ENCODE data around the gene ATP1A4.

Gene ATP1A4

GRCh38 chr1:160178731-160179130 is 27.3 kb downstream of the ATP1A4 start:
- no peak for DNase-seq

DNA sequence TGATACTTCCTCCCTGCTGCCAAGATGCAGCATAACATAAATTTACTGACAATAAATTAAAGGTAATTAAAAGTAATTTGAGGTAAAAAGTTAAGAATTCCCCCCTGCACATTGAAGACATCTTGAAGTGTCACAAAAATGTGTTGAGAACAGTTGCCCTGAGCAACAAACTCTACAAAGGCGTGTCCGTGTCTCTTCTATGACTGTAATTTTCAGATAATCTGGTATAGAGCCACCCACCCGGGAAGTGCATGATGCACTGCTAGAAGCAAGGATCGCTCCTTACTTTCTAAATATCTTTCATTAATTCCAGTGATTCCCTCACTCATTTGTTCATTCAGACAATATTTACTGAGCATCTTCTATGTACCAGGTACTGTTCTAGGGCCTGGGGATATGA is 27.9 kb downstream of the ATP1A4 start:
- DNase-seq = no peak

GRCh38 chr1:160186246-160186645 is 34.8 kb downstream of the ATP1A4 start:
- DNase-seq = no peak

GRCh38 chr1:160186729-160187128 is 35.3 kb downstream of the ATP1A4 start:
- DNase-seq = no peak

GRCh38 chr1:160187407-160187806 is 36.0 kb downstream of the ATP1A4 start:
- no peak for DNase-seq

GRCh38 chr1:160188341-160188740 is 36.9 kb downstream of the ATP1A4 start:
- no peak for DNase-seq

DNA sequence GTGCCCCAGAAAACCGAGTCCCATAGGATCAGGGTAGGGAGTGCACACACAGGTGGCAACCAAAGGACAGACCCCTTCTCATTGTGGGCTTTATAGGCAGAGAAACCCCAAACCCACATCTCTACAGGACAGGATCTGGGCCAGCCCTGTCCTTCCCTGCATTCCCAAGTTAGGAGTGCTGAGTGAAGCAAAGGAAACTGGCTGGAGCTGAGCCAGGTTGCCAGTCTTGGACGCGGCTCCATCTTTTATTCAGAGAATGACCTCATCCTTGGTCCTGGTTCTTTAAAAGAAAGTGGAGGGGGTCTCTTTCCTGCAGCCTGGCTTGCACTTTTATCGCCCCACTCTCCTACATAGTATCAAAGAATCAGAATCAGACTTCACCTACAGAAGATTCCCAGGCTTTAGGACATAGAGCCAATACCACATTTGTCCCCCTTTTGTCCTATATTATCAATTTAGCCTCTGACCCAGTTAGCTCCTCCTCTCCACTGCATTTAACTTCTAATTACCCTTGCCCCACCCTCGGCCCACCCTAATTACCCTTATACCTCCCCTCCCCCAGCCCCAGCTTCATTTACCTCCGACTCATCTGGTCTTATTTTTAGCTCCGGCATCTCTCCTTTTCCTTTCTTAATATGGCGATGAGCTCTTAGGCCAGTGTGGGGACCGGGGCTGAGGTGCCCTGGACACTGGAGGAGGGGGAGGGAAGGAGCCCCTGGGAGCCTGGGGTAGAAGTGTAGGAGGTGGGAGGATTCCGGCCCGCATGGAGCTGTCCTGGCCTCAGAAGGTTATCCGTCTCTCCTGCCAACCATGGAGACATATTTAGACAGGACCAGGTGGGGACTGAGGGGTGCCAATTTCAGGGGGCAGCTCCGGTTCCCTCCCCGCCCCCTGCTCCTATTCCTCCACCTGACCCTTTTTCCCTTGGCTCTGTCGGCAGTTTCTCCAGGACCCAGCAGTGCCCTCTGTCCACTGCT is 38.5 kb downstream of the ATP1A4 start, which contains the start of gene CASQ1:
TSS of gene CASQ1 (plus strand) at position 927 of the 977 bp plus-strand sequence. CDS start 177 bp downstream, outside the sequence.
- DNase-seq = no peak

DNA sequence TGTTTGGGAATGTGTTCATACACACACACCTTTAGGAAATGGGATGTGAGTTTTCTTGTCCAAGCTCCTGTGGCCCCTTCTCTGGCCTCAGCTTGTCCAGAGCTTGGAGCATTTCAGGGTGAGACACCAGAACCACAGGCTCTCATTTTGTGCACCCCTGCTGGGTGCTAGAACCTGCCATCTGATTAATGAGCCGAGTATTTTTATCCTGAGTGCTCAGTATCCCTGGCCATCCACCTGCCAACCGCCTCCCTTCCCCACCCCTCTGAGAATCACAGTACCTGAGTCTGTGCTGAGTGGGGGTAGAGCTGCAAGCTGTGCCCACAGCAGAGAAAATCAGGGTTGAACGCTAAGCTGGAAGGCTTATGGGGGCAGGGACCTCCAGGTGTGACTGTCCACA is 40.4 kb downstream of the ATP1A4 start:
- no peak for DNase-seq

DNA sequence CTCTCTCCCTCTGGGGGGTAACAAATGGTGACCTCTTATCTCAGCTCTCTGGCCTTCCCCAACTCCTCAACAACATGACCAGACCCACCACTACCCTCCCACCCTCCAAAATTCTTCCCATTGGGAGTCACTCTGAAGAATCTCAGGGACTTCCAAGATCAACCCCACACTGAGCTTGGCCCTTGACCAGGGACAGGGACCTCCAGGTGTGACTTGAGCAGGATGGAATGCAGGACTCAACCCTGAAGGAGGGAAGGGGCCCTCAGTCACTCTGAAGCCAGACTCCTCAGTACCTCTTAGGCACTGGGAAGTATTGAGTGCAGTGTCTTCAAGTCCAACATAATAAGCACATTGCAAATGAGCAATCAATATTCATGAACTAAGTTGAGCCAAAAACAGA is 40.8 kb downstream of the ATP1A4 start:
- no peak for DNase-seq

GRCh38 chr1:160193091-160193819 is 41.9 kb downstream of the ATP1A4 start:
- peak; percentile 81 for DNase-seq

- DNase-seq = no peak
Observed at GRCh38 chr1:160193832-160194736, 42.7 kb downstream of the ATP1A4 start.

- DNase-seq = no peak
Observed at GRCh38 chr1:160194737-160195059, 43.3 kb downstream of the ATP1A4 start.

DNA sequence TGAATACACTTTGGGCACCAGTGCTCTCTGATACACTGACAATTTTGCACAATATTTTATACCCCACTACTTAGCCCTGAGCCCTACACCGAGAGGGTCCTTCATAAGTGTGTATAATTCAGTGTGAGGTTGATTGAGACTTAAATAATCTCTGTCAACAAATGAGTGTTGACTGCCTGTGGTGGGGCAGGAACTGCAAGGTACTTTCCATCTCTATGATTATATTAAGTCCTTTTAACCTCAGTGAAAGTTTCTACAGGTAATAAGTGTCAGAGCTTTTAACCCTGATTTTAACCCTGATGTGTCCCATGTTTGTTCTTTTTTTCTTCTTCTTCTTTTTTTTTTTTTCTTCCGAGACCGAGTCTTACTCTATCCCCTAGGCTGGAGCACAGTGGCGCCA is 44.7 kb downstream of the ATP1A4 start:
- DNase-seq = no peak

GRCh38 chr1:160197231-160197630 is 45.8 kb downstream of the ATP1A4 start:
- no peak for DNase-seq

- no peak for DNase-seq
Observed at GRCh38 chr1:160200786-160201185, 49.4 kb downstream of the ATP1A4 start.

GRCh38 chr1:160204526-160205241 is 53.3 kb downstream of the ATP1A4 start:
- DNase-seq = no peak

- DNase-seq = peak; percentile 81
Observed at GRCh38 chr1:160205242-160206035, 54.0 kb downstream of the ATP1A4 start, which contains the start of gene PEA15. PEA15 (plus strand) TSS chr1:160205384; CDS start chr1:160211545, 6,161 bp downstream.

DNA sequence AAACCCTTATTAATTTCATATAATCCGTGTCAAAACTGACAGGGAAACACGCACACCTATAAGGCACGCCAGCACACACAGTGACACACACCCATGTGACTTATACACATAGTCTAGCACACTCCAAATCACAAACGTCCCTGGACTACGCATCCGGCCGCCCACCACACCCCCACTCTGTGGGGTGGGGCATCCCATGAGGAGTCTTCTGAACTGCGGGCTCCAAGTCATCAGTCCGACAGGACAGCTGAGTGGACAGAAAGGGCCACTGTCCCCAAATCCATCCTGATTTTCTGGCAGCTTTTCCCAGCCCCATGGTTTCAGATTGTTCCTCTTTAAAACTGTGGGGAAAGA is 54.6 kb downstream of the ATP1A4 start:
- DNase-seq = peak; percentile 58

GRCh38 chr1:160206421-160207117 is 55.2 kb downstream of the ATP1A4 start:
- peak; percentile 11 for DNase-seq

GRCh38 chr1:160207118-160207650 is 55.8 kb downstream of the ATP1A4 start:
- DNase-seq = no peak

All from activated CD4-positive, alpha-beta T cell treated with anti-CD3 and anti-CD28 coated beads, Interleukin-10, Interleukin-2, amounts not matched to agents 100 ng/mL and 50 ng/mL, durations not matched to agents 16 hours and 8 hours (primary cell).